K562 (cell line): ENCODE data around the gene MCM7. TPM values are rescaled to one million over a fixed set of nuclear protein-coding genes. Genes with fewer than 3 reads are reported as not detected.
A peak's percentile ranks its signal among the peaks of the same experiment; 100 is the strongest.

Experiments used
- ASH1L ChIP-seq: fragments of 450-650 bp; IDR thresholded peaks from 2 replicates; pipeline ENCODE4 v1.6.1; 2018; ENCODE audit warnings: borderline replicate concordance, mild to moderate bottlenecking, low read depth; ENCODE audit not compliant: partially characterized antibody
- DPF2 ChIP-seq: fragments of 450-650 bp; IDR thresholded peaks from 2 replicates; pipeline ENCODE4 v1.6.1; 2016
- EGR1 ChIP-seq: fragments of 450-650 bp; conservative IDR thresholded peaks from 2 replicates; pipeline ENCODE4 v1.6.1; 2017; ENCODE audit warnings: mild to moderate bottlenecking
- FOXO4 ChIP-seq: fragments of 450-650 bp; formaldehyde crosslinking; IDR thresholded peaks from 2 replicates; pipeline ENCODE4 v1.4.0; 2020; ENCODE audit warnings: mild to moderate bottlenecking, moderate library complexity
- GTF2A2 ChIP-seq: IDR thresholded peaks from 2 replicates; pipeline ENCODE4 v1.6.1; 2016; ENCODE audit warnings: mild to moderate bottlenecking, missing genetic modification characterization, missing compliant biosample characterization
- KHSRP ChIP-seq: fragments of 450-650 bp; IDR thresholded peaks from 2 replicates; pipeline ENCODE4 v1.6.1; 2017
- MAFK ChIP-seq: IDR thresholded peaks from 2 replicates; pipeline ENCODE4 v1.6.1; 2011; ENCODE audit warnings: low read length, improper control_type of control experiment
- MBD2 ChIP-seq: sonication (generic); IDR thresholded peaks from 2 replicates; pipeline ENCODE4 v1.6.1; 2016; ENCODE audit warnings: low read depth, borderline replicate concordance
- MIER1 ChIP-seq: fragments of 450-650 bp; IDR thresholded peaks from 2 replicates; pipeline ENCODE4 v1.6.1; 2016; ENCODE audit warnings: antibody characterized with exemption, mild to moderate bottlenecking, low read depth
- NFE2L1 ChIP-seq: fragments of 450-650 bp; IDR thresholded peaks from 2 replicates; pipeline ENCODE4 v1.6.1; 2016; ENCODE audit warnings: missing genetic modification characterization, low read depth, mild to moderate bottlenecking, missing compliant biosample characterization, moderate library complexity, borderline replicate concordance
- RNF2 ChIP-seq: sonication (generic); IDR thresholded peaks from 2 replicates; pipeline ENCODE4 v1.6.1; 2016
- SETDB1 ChIP-seq: IDR thresholded peaks from one replicate; pipeline ENCODE4 v1.6.1; 2012; ENCODE audit warnings: low read length, control low read depth, inconsistent platforms
- SMARCA5 ChIP-seq: fragments of 450-650 bp; IDR thresholded peaks from 2 replicates; pipeline ENCODE4 v1.6.1; 2016
- TBP ChIP-seq: optimal IDR thresholded peaks from 2 replicates; pipeline ENCODE3; 2011; ENCODE audit warnings: low read depth, low read length, improper control_type of control experiment
- TSHZ1 ChIP-seq: fragments of 250-450 bp; sonication (Bioruptor Pico); IDR thresholded peaks from 2 replicates; pipeline ENCODE4 v1.4.0; 2020; ENCODE audit warnings: mild to moderate bottlenecking, moderate library complexity
- ZBTB8A ChIP-seq: fragments of 450-650 bp; IDR thresholded peaks from 2 replicates; pipeline ENCODE4 v1.6.1; 2018; ENCODE audit warnings: mild to moderate bottlenecking, moderate library complexity; ENCODE audit not compliant: partially characterized antibody
- ZNF583 ChIP-seq: fragments of 250-450 bp; sonication (Bioruptor Pico); IDR thresholded peaks from 2 replicates; pipeline ENCODE4 v1.4.0; 2020
- polyA plus RNA-seq, 8 experiments: library from polyadenylated mRNA; depleted of rRNA in 4 of 8; stranded (reverse) in 5 of 8; unstranded in 3 of 8; fragments of >200 nt; fragmentation: Nextera tagmentation in 2 of 8; fragmentation: Illumina TruSeq in 1 of 8; extraction: Ambion mirVana in 2 of 8; extraction: Trizol in 1 of 8; gene quantifications; 2 replicates each; pipeline versions ENCODE4 v1.2.1 to v1.2.3, GENCODE V29; 2011 to 2014; ENCODE audit warnings: inconsistent platforms in 1 of 8, missing spikeins in 1 of 8
- total RNA-seq, 7 experiments: library from RNA; depleted of rRNA in 6 of 7; stranded (reverse); fragments of >200 nt in 6 of 7; fragmentation: Illumina TruSeq in 2 of 7; extraction: Trizol in 2 of 7; gene quantifications; 2 replicates each; pipeline versions ENCODE4 v1.2.1 to v1.2.3, GENCODE V29; 2011 to 2021; ENCODE audit warnings: low replicate concordance in 1 of 7
- TF ChIP-seq, protein P1 (sequence below), 2 experiments: fragments of 450-650 bp in 1 of 2; sonication (generic) in 1 of 2; formaldehyde crosslinking; conservative IDR thresholded peaks; 2 replicates each; pipeline versions ENCODE4 v1.4.0 to v1.8.1; 2020 to 2022; ENCODE audit warnings: mild to moderate bottlenecking in 1 of 2, missing genetic modification reagents in 1 of 2
- TF ChIP-seq, protein P2 (sequence below), 2 experiments: fragments of 450-650 bp; IDR thresholded peaks; 2 replicates each; pipeline ENCODE4 v1.6.1; 2018; ENCODE audit warnings: mild to moderate bottlenecking in 2 of 2, low read depth in 1 of 2; ENCODE audit not compliant: partially characterized antibody in 2 of 2

The MCM7 gene
- total and polyA plus RNA-seq, 9 of the 15 experiments (the other 6 are each of a cell fraction or from before 2014, with no cell fraction given): 329 to 856 (median 437) TPM

DNA sequence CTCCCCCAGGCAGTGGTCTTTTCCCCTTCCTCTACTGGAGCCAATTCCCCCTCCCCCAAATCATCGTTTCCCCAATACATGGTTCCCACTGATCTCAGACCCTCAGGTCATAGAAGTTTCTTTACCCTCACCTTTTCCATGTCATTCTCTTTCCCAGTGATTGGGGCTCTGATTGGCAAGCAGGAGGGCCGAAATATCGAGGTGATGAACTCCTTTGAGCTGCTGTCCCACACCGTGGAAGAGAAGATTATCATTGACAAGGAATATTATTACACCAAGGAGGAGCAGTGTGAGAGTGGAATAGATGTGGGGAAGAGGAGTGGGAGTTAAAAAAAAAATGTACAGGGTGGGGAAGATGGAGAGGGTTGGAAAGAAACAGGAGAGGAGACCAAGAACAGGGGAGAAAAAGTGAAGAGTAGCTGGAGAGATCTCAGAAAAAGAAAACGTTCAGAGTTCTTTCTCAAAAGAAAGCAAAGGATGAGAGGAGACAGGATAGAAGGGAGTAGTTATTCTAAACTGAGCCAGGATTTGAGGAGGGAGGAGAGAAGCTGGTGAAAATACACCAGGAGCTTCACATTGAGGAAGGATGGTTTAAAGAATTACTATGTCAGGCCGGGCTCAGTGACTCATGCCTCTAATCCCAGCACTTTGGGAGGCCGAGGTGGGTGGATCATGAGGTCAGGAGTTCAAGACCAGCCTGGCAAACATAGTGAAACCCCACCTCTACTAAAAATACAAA lies 11.6 kb downstream of the MCM7 start (continued):
- TF ChIP-seq KHSRP (no peak), SETDB1 (no peak), MAFK (no peak), MBD2 (no peak), ZBTB8A (no peak), TSHZ1 (CRISPR knock-in tag) (no peak), GTF2A2 (tag) (no peak), SMARCA5 (no peak), MIER1 (no peak), ZNF583 (no peak), DPF2 (0 out of 2 replicates have a peak, but pooled peaks have one; percentile 23), NFE2L1 (tag) (no peak), ASH1L (peak; percentile 21), RNF2 (no peak), FOXO4 (CRISPR knock-in tag) (no peak), TBP (no peak), EGR1 (peak; percentile 71)
- TF ChIP-seq, protein P1, sequence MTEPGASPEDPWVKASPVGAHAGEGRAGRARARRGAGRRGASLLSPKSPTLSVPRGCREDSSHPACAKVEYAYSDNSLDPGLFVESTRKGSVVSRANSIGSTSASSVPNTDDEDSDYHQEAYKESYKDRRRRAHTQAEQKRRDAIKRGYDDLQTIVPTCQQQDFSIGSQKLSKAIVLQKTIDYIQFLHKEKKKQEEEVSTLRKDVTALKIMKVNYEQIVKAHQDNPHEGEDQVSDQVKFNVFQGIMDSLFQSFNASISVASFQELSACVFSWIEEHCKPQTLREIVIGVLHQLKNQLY (CRISPR knock-in tag; conservative IDR thresholded peaks at IDR 0.05): no peak
- TF ChIP-seq, protein P2, sequence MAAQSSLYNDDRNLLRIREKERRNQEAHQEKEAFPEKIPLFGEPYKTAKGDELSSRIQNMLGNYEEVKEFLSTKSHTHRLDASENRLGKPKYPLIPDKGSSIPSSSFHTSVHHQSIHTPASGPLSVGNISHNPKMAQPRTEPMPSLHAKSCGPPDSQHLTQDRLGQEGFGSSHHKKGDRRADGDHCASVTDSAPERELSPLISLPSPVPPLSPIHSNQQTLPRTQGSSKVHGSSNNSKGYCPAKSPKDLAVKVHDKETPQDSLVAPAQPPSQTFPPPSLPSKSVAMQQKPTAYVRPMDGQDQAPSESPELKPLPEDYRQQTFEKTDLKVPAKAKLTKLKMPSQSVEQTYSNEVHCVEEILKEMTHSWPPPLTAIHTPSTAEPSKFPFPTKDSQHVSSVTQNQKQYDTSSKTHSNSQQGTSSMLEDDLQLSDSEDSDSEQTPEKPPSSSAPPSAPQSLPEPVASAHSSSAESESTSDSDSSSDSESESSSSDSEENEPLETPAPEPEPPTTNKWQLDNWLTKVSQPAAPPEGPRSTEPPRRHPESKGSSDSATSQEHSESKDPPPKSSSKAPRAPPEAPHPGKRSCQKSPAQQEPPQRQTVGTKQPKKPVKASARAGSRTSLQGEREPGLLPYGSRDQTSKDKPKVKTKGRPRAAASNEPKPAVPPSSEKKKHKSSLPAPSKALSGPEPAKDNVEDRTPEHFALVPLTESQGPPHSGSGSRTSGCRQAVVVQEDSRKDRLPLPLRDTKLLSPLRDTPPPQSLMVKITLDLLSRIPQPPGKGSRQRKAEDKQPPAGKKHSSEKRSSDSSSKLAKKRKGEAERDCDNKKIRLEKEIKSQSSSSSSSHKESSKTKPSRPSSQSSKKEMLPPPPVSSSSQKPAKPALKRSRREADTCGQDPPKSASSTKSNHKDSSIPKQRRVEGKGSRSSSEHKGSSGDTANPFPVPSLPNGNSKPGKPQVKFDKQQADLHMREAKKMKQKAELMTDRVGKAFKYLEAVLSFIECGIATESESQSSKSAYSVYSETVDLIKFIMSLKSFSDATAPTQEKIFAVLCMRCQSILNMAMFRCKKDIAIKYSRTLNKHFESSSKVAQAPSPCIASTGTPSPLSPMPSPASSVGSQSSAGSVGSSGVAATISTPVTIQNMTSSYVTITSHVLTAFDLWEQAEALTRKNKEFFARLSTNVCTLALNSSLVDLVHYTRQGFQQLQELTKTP (IDR thresholded peaks at IDR 0.05; ENCODE audit: low read depth in 1 of 2, partially characterized antibody in 2 of 2): no peak
